RPMI8226 (cell line): ENCODE data around the gene ACAP2.

ENCODE experiments used
- DNase-seq: peaks from one replicate; pipeline ENCODE4 v3.0.0-alpha.2; 2015

Gene ACAP2

GRCh38 chr3:195284842-195285241, 158.0 kb downstream of the ACAP2 start:
- no peak for DNase-seq

GRCh38 chr3:195282961-195283360, 159.9 kb downstream of the ACAP2 start:
- DNase-seq, result no peak

- no peak for DNase-seq
These were observed 168.4 kb downstream of the ACAP2 start for GRCh38 chr3:195274259-195274966.

GRCh38 chr3:195271410-195272243, 171.2 kb downstream of the ACAP2 start:
- DNase-seq, result peak; percentile 94

- DNase-seq, result peak; percentile 93
These were observed 171.9 kb downstream of the ACAP2 start, which contains the start of gene XXYLT1 for GRCh38 chr3:195270817-195271409. Gene XXYLT1, minus strand, starts transcription at chr3:195271159. Its CDS starts 101 bp downstream, at chr3:195271058.

- peak; percentile 73 for DNase-seq
These were observed 172.6 kb downstream of the ACAP2 start for GRCh38 chr3:195270079-195270816.

GRCh38 chr3:195269375-195270078, 173.3 kb downstream of the ACAP2 start:
- DNase-seq, result peak; percentile 7

GRCh38 chr3:195268576-195269309, 174.1 kb downstream of the ACAP2 start:
- DNase-seq, result no peak

GRCh38 chr3:195267096-195267495, 175.7 kb downstream of the ACAP2 start:
- DNase-seq, result no peak

- DNase-seq, result no peak
These were observed 176.4 kb downstream of the ACAP2 start for GRCh38 chr3:195266428-195266827.

- DNase-seq, result no peak
These were observed 177.3 kb downstream of the ACAP2 start for GRCh38 chr3:195265363-195265976.

GRCh38 chr3:195263925-195264600, 178.8 kb downstream of the ACAP2 start:
- no peak for DNase-seq

- no peak for DNase-seq
These were observed 179.5 kb downstream of the ACAP2 start for GRCh38 chr3:195263193-195263924.

GRCh38 chr3:195261925-195262324, 180.9 kb downstream of the ACAP2 start:
- no peak for DNase-seq

- no peak for DNase-seq
These were observed 182.4 kb downstream of the ACAP2 start for GRCh38 chr3:195260280-195260905.

- DNase-seq, result peak; percentile 95
These were observed 183.1 kb downstream of the ACAP2 start for GRCh38 chr3:195259475-195260279.

- DNase-seq, result no peak
These were observed 183.7 kb downstream of the ACAP2 start for GRCh38 chr3:195259154-195259474.

GRCh38 chr3:195258449-195259153, 184.2 kb downstream of the ACAP2 start:
- peak; percentile 77 for DNase-seq
